ENCODE data around the gene ATCAY. TPM values are rescaled to one million over a fixed set of nuclear protein-coding genes. Genes with fewer than 3 reads are reported as not detected.

ATCAY gene, protein sequence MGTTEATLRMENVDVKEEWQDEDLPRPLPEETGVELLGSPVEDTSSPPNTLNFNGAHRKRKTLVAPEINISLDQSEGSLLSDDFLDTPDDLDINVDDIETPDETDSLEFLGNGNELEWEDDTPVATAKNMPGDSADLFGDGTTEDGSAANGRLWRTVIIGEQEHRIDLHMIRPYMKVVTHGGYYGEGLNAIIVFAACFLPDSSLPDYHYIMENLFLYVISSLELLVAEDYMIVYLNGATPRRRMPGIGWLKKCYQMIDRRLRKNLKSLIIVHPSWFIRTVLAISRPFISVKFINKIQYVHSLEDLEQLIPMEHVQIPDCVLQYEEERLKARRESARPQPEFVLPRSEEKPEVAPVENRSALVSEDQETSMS
- not detected for polyA plus RNA-seq (ENCODE audit: low read depth in 6 of 6)

DNA sequence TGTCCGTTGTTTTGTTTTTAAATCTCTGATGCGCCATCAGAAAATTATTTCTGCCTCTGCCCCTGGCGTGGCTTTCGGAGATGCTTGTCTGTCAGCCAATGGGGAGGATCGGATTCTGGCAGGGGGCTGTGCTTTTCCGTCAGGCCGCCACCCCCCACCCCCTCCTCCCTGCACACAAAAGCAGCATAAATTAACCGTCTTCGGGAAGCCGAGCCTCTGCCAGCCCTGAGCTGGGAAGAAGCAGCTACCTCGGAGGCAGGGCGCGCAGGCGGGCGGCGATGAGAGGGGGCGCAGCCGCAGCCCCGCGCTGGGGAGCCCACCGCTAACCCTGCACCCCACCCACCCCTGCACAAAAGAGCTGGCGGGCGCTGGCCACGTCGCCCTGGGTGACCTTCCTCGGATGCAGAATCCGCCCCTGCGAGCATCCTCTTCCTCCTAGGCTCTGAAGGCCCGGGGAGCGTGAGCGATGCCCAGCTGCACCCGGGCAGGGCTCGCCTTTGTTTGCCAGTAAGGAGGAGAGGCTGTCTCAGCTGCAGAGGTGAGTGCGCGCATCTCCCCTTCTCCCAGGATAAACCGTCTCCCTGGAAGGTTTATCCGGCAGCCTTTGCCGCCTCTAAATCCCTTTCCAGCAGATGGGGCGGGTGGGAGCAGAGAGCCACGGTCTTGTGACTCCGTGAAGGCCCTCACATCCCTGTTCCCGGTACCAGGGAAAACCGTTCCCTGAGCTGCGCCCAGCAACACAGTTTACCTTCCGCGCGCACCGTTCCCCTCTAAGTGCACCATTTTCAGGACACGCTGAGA is at the start of gene ATCAY:
ATCAY (plus strand) TSS at position 215 of the 801 bp plus-strand sequence. CDS start 5,083 bp downstream, outside the sequence.
- peak within 1 kb of the TSS in 2 of 6 donors; percentile 35 to 56 for H3K27ac Mint-ChIP-seq
- DNase-seq (no peak), ATAC-seq (ENCODE audit: low read depth in 2 of 2) (no peak)
- H3K4me3 Mint-ChIP-seq, result peak within 1 kb of the TSS in 3 of 8 donors; percentile 10 to 71 (median 41)
- no peaks in the 10 kb centered on the region for H3K36me3 Mint-ChIP-seq
- H3K9me3 Mint-ChIP-seq, result no peaks in the 10 kb centered on the region
- peaks cover 5 to 13% (median 6%) of the 10 kb centered on the region in 3 donors for H3K4me1 Mint-ChIP-seq
- H3K27me3 Mint-ChIP-seq, result peaks cover 19 to 63% (median 36%) of the 10 kb centered on the region in 3 donors

DNA sequence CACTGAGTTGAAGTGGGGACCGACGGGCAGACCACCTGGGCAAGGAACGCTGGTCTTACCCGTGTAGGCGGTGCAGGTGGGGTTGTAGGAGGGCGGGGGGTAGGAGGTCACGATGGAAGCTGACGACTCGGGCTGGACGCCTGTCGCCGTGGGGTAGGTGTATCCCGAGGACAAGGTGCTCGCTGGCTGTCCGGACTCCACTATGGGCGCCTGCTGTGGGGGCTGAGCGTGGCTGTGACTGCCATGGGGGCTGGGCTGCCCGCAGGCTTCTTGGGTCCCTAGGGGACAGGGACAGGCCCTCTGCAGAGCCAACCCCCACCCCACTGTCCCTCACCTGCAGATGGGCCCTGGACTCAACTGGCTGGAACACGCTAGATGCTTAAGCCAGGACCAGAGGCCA is 48.9 kb upstream of the ATCAY start:
- H3K4me1 Mint-ChIP-seq, result no peaks in the 10 kb centered on the region
- peaks cover 0 to 16% (median 5%) of the 10 kb centered on the region in 3 donors for H3K27me3 Mint-ChIP-seq
- DNase-seq (no peak), ATAC-seq (ENCODE audit: low read depth in 2 of 2) (no peak)
- H3K9me3 Mint-ChIP-seq, result no peaks in the 10 kb centered on the region
- no peaks in the 10 kb centered on the region for H3K36me3 Mint-ChIP-seq
- H3K27ac Mint-ChIP-seq, result no peak overlapping the region
- H3K4me3 Mint-ChIP-seq, result peak overlapping the region in 1 of 8 donors; percentile 15

DNA sequence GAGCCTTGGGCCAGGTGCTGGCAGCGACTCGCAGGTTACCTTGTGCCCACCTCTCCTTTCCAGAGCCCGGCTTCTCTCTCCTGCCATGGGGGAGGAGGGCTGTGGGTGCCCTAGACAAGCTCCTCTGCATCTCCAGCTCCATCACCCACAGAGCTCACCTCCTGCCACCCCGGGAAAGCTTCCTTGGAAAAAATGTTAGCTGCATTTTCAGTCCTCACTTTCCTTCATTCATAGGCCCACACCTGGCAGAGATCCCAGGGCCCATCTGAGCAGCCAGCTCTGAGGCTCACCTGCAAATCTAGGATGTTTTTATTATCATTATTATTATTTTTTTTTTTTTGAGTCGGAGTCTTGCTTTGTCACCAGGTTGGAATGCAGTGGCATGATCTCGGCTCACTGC is 48.5 kb upstream of the ATCAY start:
- no peaks in the 10 kb centered on the region for H3K4me1 Mint-ChIP-seq
- DNase-seq (no peak), ATAC-seq (ENCODE audit: low read depth in 2 of 2) (no peak)
- no peak overlapping the region for H3K4me3 Mint-ChIP-seq
- no peaks in the 10 kb centered on the region for H3K9me3 Mint-ChIP-seq
- no peak overlapping the region for H3K27ac Mint-ChIP-seq
- no peaks in the 10 kb centered on the region for H3K36me3 Mint-ChIP-seq
- peaks cover 0 to 16% (median 5%) of the 10 kb centered on the region in 3 donors for H3K27me3 Mint-ChIP-seq

GRCh38 chr19:3833578-3834348 is 46.7 kb upstream of the ATCAY start:
- Mint-ChIP-seq H3K4me1 (no peaks in the 10 kb centered on the region), H3K27ac (no peak overlapping the region), H3K9me3 (peaks cover 0 to 1% (median 0%) of the 10 kb centered on the region in 7 donors), H3K4me3 (no peak overlapping the region), H3K36me3 (no peaks in the 10 kb centered on the region), H3K27me3 (peaks cover 0 to 16% (median 5%) of the 10 kb centered on the region in 3 donors)
- ATAC-seq (ENCODE audit: low read depth in 2 of 2) (no peak), DNase-seq (no peak)

GRCh38 chr19:3834349-3835054 is 46.0 kb upstream of the ATCAY start:
- Mint-ChIP-seq H3K36me3 (no peaks in the 10 kb centered on the region), H3K27me3 (peaks cover 0 to 9% (median 5%) of the 10 kb centered on the region in 3 donors), H3K4me1 (no peaks in the 10 kb centered on the region), H3K27ac (peak overlapping the region in 1 of 6 donors; percentile 21), H3K9me3 (peaks cover 0 to 1% (median 0%) of the 10 kb centered on the region in 7 donors), H3K4me3 (no peak overlapping the region)
- ATAC-seq (ENCODE audit: low read depth in 2 of 2), result no peak
- no peak for DNase-seq

DNA sequence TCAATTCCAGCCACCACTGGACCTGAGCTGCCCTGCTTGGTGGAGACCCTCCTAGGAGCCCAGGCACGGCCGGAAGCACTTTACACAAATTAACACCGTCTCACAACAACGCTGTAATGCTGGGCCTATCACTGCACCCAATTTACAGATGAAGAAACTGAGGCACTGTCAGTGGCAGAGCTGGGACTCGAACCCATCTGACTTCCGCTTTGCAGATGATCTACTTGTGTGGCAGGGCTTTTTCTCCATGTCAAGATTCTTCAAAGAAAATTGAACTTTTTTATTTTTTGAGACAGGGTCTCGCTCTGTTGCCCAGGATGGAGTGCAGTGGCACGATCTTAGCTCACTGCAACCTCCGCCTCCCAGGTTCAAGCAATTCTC is 45.4 kb upstream of the ATCAY start:
- Mint-ChIP-seq H3K4me3 (no peak overlapping the region), H3K36me3 (no peaks in the 10 kb centered on the region), H3K27me3 (peaks cover 0 to 7% (median 5%) of the 10 kb centered on the region in 3 donors), H3K27ac (peak overlapping the region in 1 of 6 donors; percentile 21), H3K4me1 (no peaks in the 10 kb centered on the region), H3K9me3 (peaks cover 0 to 1% (median 0%) of the 10 kb centered on the region in 7 donors)
- no peak for ATAC-seq (ENCODE audit: low read depth in 2 of 2)
- DNase-seq, result no peak

DNA sequence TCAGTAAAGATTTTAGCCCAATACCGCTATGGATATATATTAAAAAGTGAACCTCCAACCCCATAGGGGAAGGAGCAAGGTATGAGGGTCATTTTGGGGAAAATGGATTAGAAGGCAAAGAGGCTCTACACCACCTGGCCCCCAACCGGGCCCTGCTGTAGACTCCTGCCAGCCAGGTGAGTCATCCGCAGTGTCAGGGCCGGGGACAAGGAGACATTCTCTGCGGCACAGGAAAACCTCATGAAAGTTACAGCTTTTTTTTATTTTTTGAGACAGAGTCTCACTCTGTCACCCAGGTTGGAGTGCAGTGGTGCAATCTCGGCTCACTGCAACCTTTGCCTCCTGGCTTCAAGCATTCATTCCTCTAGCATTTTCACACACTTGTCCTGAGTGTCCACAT is 43.6 kb upstream of the ATCAY start:
- DNase-seq (no peak), ATAC-seq (ENCODE audit: low read depth in 2 of 2) (no peak)
- H3K27me3 Mint-ChIP-seq, result no peaks in the 10 kb centered on the region
- no peak overlapping the region for H3K4me3 Mint-ChIP-seq
- H3K27ac Mint-ChIP-seq, result no peak overlapping the region
- no peaks in the 10 kb centered on the region for H3K4me1 Mint-ChIP-seq
- peaks cover 0 to 1% (median 0%) of the 10 kb centered on the region in 7 donors for H3K9me3 Mint-ChIP-seq
- H3K36me3 Mint-ChIP-seq, result no peaks in the 10 kb centered on the region

GRCh38 chr19:3837332-3837731 is 43.2 kb upstream of the ATCAY start:
- Mint-ChIP-seq H3K36me3 (no peaks in the 10 kb centered on the region), H3K9me3 (peaks cover 0 to 1% (median 0%) of the 10 kb centered on the region in 7 donors), H3K27ac (no peak overlapping the region), H3K4me3 (no peak overlapping the region), H3K4me1 (no peaks in the 10 kb centered on the region), H3K27me3 (no peaks in the 10 kb centered on the region)
- DNase-seq (no peak), ATAC-seq (ENCODE audit: low read depth in 2 of 2) (no peak)

DNA sequence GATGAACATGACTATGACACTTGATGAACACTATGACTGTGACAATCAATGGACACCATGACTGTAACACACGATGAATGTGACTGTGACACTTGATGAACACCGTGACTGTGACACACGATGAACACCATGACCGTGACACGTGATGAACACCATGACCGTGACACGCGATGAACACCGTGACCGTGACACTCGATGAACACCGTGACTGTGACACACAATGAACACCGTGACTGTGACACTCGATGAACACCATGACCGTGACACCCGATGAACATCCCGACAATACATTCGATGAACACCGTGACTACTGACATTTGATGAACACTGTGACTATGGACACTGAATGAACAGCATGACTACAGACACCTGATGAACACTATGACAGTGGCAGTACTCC is 42.6 kb upstream of the ATCAY start:
- peaks cover 0 to 1% (median 0%) of the 10 kb centered on the region in 7 donors for H3K9me3 Mint-ChIP-seq
- no peak for DNase-seq
- H3K4me3 Mint-ChIP-seq, result no peak overlapping the region
- no peaks in the 10 kb centered on the region for H3K4me1 Mint-ChIP-seq
- no peak overlapping the region for H3K27ac Mint-ChIP-seq
- H3K27me3 Mint-ChIP-seq, result no peaks in the 10 kb centered on the region
- ATAC-seq (ENCODE audit: low read depth in 2 of 2), result no peak
- no peaks in the 10 kb centered on the region for H3K36me3 Mint-ChIP-seq

- ATAC-seq (ENCODE audit: low read depth in 2 of 2) (no peak), DNase-seq (no peak)
- Mint-ChIP-seq H3K4me1 (no peaks in the 10 kb centered on the region), H3K36me3 (no peaks in the 10 kb centered on the region), H3K27me3 (no peaks in the 10 kb centered on the region), H3K27ac (peak overlapping the region in 1 of 6 donors; percentile 7), H3K9me3 (peaks cover 0 to 1% (median 0%) of the 10 kb centered on the region in 7 donors), H3K4me3 (no peak overlapping the region)
These were observed 41.8 kb upstream of the ATCAY start for GRCh38 chr19:3838661-3839060.

DNA sequence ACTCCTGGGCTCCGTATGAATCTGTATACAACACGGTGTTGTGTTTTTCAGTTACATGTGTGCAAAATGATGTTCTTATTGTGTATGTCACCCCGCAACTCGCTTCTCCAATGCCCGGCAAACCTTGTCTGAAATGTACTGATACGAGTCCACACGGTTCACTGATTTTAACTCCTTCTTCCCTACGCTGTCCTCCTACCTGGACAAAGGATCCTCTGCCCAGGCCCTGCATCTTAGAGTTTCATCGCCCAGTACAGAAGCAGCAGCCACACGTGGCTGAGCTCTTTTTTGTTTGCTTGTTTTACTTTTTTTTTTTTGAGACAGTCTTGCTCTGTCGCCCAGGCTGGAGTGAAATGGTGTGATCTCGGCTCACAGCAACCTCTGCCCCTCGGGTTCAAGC is 40.5 kb upstream of the ATCAY start:
- no peak for ATAC-seq (ENCODE audit: low read depth in 2 of 2)
- Mint-ChIP-seq H3K36me3 (no peaks in the 10 kb centered on the region), H3K4me1 (no peaks in the 10 kb centered on the region), H3K27me3 (no peaks in the 10 kb centered on the region), H3K9me3 (peaks cover 0 to 1% (median 0%) of the 10 kb centered on the region in 7 donors), H3K27ac (no peak overlapping the region), H3K4me3 (no peak overlapping the region)
- no peak for DNase-seq

DNA sequence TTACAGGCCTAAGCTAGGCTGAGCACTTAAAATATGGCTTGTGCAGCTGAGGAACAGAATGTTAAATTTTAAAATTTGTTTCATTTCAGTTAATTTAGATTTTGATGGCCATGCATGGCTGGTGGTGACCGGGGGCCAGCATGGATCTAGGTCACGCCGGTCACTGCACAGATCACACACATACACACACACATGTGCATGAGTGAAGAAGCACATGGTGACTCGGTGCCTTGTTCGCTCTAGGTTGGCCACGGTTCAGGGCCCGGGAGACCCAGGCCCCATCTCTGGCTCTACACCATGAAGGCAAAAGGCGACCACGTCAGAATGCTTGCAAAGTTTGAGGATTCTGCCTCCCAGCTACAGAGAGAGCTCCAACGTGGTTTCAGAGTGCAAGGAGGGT is 39.7 kb upstream of the ATCAY start:
- Mint-ChIP-seq H3K9me3 (peaks cover 0 to 1% (median 0%) of the 10 kb centered on the region in 7 donors), H3K36me3 (no peaks in the 10 kb centered on the region), H3K27ac (peak overlapping the region in 1 of 6 donors; percentile 42), H3K4me1 (no peaks in the 10 kb centered on the region), H3K27me3 (no peaks in the 10 kb centered on the region), H3K4me3 (no peak overlapping the region)
- ATAC-seq (ENCODE audit: low read depth in 2 of 2), result no peak
- no peak for DNase-seq

- Mint-ChIP-seq H3K27ac (no peak overlapping the region), H3K4me3 (no peak overlapping the region), H3K27me3 (no peaks in the 10 kb centered on the region), H3K9me3 (peaks cover 0 to 1% (median 0%) of the 10 kb centered on the region in 7 donors), H3K4me1 (no peaks in the 10 kb centered on the region), H3K36me3 (no peaks in the 10 kb centered on the region)
- ATAC-seq (ENCODE audit: low read depth in 2 of 2) (no peak), DNase-seq (no peak)
These were observed 37.5 kb upstream of the ATCAY start for GRCh38 chr19:3842948-3843347.

All from naive B cell (primary cell).